HepG2 (cell line): ENCODE measurements around the gene RER1. TPM values are rescaled to one million over a fixed set of nuclear protein-coding genes. Genes with fewer than 3 reads are reported as not detected.
A peak's percentile ranks its signal among the peaks of the same experiment; 100 is the strongest.

Experiments used
- ATAC-seq: fragments of 200-7000 bp; cut with Tn5 transposase; 3 replicates; pipeline ENCODE4 v1.9.1; 2020; ENCODE audit warnings: mild to moderate bottlenecking, moderate library complexity
- BruUV-seq: library from RNA; stranded (reverse); fragments of 400-500 nt; replicated peaks from 2 replicates; lab custom pipeline; 2021; lab: Mats Ljungman, UMichigan
- CTCF ChIA-PET: fragments of 300-600 bp; formaldehyde crosslinking; extraction: SDS; loops from one replicate; lab custom pipeline; 2021; ENCODE audit warnings: low total read pairs, inconsistent platforms, low intra/inter-chr PET ratio; lab: Yijun Ruan, JAX
- POLR2A ChIA-PET: fragments of 350-600 bp; sonication (Branson Sonifier 250); formaldehyde crosslinking; loops from one replicate; lab custom pipeline; 2020; ENCODE audit warnings: antibody characterized with exemption, inconsistent platforms; lab: Yijun Ruan, JAX
- DNase-seq: peaks from one replicate; pipeline ENCODE4 v3.0.0-alpha.2; 2015; ENCODE audit warnings: low spot score
- FAIRE-seq: peaks from 3 replicates; lab custom pipeline; 2011; peaks lifted over from hg19 to GRCh38; lab: Jason Lieb, UNC
- H2AFZ ChIP-seq: one replicate; pipeline ENCODE4 v1.6.1; 2011; ENCODE audit warnings: low read length, inconsistent platforms
- H3K27ac ChIP-seq: fragments of 300-600 bp; 3 replicates; pipeline ENCODE4 v1.8.0; 2011; ENCODE audit warnings: mixed run types, mild to moderate bottlenecking, mixed read lengths, low read length, inconsistent platforms; ENCODE audit not compliant: insufficient read depth; ENCODE audit errors: extremely low read length
- H3K27me3 ChIP-seq, 2 experiments: fragments of 200-600 bp in 1 of 2; 2 replicates in 1 of 2; 3 replicates in 1 of 2; pipeline versions ENCODE4 v1.6.0 to v1.8.0; 2011; ENCODE audit warnings: low read length in 2 of 2, mild to moderate bottlenecking in 2 of 2, moderate library complexity in 2 of 2, inconsistent platforms in 1 of 2; ENCODE audit not compliant: insufficient read depth in 2 of 2, control insufficient read depth in 1 of 2
- H3K36me3 ChIP-seq, 2 experiments: fragments of 200-600 bp in 1 of 2; replicated peaks in 1 of 2; 2 replicates in 1 of 2; 3 replicates in 1 of 2; pipeline versions ENCODE4 v1.5.1 to v1.8.0; 2011; ENCODE audit warnings: low read length in 2 of 2, inconsistent platforms in 1 of 2; ENCODE audit not compliant: insufficient read depth in 2 of 2, control insufficient read depth in 1 of 2
- H3K4me1 ChIP-seq: 2 replicates; pipeline ENCODE4 v1.5.1; 2012; ENCODE audit warnings: low read length, inconsistent platforms; ENCODE audit not compliant: insufficient read depth
- H3K4me2 ChIP-seq: 2 replicates; pipeline ENCODE4 v1.6.0; 2011; ENCODE audit warnings: low read depth, low read length, inconsistent platforms
- H3K4me3 ChIP-seq, 3 experiments: fragments of 200-600 bp in 1 of 3; sonication (generic), shearing (Covaris generic) in 1 of 3; replicated peaks in 1 of 3; 2 replicates each; pipeline ENCODE4 v1.5.1; 2011 to 2016; ENCODE audit warnings: low read length in 3 of 3, inconsistent platforms in 2 of 3, low read depth in 2 of 3, mild to moderate bottlenecking in 2 of 3, control low read depth in 1 of 3, mixed read lengths in 1 of 3; ENCODE audit not compliant: insufficient read depth in 1 of 3
- H3K79me2 ChIP-seq: one replicate; pipeline ENCODE4 v1.6.1; 2011; ENCODE audit warnings: low read length, inconsistent platforms; ENCODE audit not compliant: insufficient read depth
- H3K9ac ChIP-seq: 2 replicates; pipeline ENCODE4 v1.6.0; 2011; ENCODE audit warnings: mild to moderate bottlenecking, low read depth, low read length, inconsistent platforms; ENCODE audit not compliant: insufficient read depth
- H3K9me3 ChIP-seq: 2 replicates; pipeline ENCODE4 v1.5.1; 2012; ENCODE audit warnings: mild to moderate bottlenecking, low read length
- H4K20me1 ChIP-seq: 2 replicates; pipeline ENCODE4 v1.6.0; 2011; ENCODE audit warnings: inconsistent platforms, mild to moderate bottlenecking, low read length, moderate library complexity; ENCODE audit not compliant: insufficient read depth
- AGO2 ChIP-seq: fragments of 200-400 bp; formaldehyde crosslinking; optimal IDR thresholded peaks from 2 replicates; pipeline ENCODE3; 2017; ENCODE audit warnings: mild to moderate bottlenecking, low read depth, low read length, moderate library complexity
- ATF5 ChIP-seq: sonication (generic); formaldehyde crosslinking; IDR thresholded peaks from 2 replicates; pipeline ENCODE4 v1.4.0; 2020; ENCODE audit warnings: mild to moderate bottlenecking, low read depth, missing genetic modification reagents
- ERF ChIP-seq: IDR thresholded peaks from 2 replicates; pipeline ENCODE4 v1.6.1; 2018; ENCODE audit warnings: missing biosample characterization, missing genetic modification reagents
- FOXC1 ChIP-seq: sonication (generic); formaldehyde crosslinking; IDR thresholded peaks from 2 replicates; pipeline ENCODE4 v1.8.0; 2022; ENCODE audit warnings: mild to moderate bottlenecking, missing genetic modification reagents, borderline replicate concordance
- FOXO4 ChIP-seq: sonication (generic); formaldehyde crosslinking; conservative IDR thresholded peaks from 2 replicates; pipeline ENCODE4 v1.8.1; 2023; ENCODE audit warnings: missing genetic modification reagents
- KDM5A ChIP-seq: fragments of 200-600 bp; sonication (generic); IDR thresholded peaks from 2 replicates; pipeline ENCODE4 v1.7.0; 2018; ENCODE audit warnings: antibody characterized with exemption, mild to moderate bottlenecking, low read length, borderline replicate concordance
- KLF11 ChIP-seq: IDR thresholded peaks from 2 replicates; pipeline ENCODE4 v1.6.1; 2016; ENCODE audit warnings: missing compliant biosample characterization
- MEF2D ChIP-seq: sonication (generic); formaldehyde crosslinking; IDR thresholded peaks from 2 replicates; pipeline ENCODE4 v1.5.1; 2020; ENCODE audit warnings: mild to moderate bottlenecking, missing genetic modification reagents
- PRDM10 ChIP-seq: sonication (generic); formaldehyde crosslinking; IDR thresholded peaks from 2 replicates; pipeline ENCODE4 v1.4.0; 2020; ENCODE audit warnings: low read depth, missing genetic modification reagents
- RBFOX2 ChIP-seq: fragments of 200-400 bp; formaldehyde crosslinking; IDR thresholded peaks from 2 replicates; pipeline ENCODE4 v1.6.1; 2017; ENCODE audit warnings: low read depth, mild to moderate bottlenecking, low read length
- SKI ChIP-seq: fragments of 450-650 bp; IDR thresholded peaks from one replicate; pipeline ENCODE4 v1.6.1; 2018; ENCODE audit warnings: mild to moderate bottlenecking; ENCODE audit not compliant: partially characterized antibody
- THAP7 ChIP-seq: sonication (generic); formaldehyde crosslinking; IDR thresholded peaks from 2 replicates; pipeline ENCODE4 v1.8.1; 2023; ENCODE audit warnings: mild to moderate bottlenecking, missing genetic modification reagents
- THYN1 ChIP-seq: sonication (generic); formaldehyde crosslinking; IDR thresholded peaks from 2 replicates; pipeline ENCODE4 v1.8.1; 2023; ENCODE audit warnings: low read depth, mild to moderate bottlenecking, moderate library complexity, missing genetic modification reagents, borderline replicate concordance
- ZBTB1 ChIP-seq: sonication (generic); formaldehyde crosslinking; IDR thresholded peaks from 2 replicates; pipeline ENCODE4 v1.4.0; 2020; ENCODE audit warnings: missing genetic modification reagents, borderline replicate concordance
- ZNF160 ChIP-seq: sonication (generic); formaldehyde crosslinking; IDR thresholded peaks from 2 replicates; pipeline ENCODE4 v1.8.0; 2022; ENCODE audit warnings: mild to moderate bottlenecking, inconsistent platforms, missing genetic modification reagents
- ZNF430 ChIP-seq: sonication (generic); formaldehyde crosslinking; IDR thresholded peaks from 2 replicates; pipeline ENCODE4 v1.9.0; 2021; ENCODE audit warnings: mild to moderate bottlenecking, missing genetic modification reagents
- WGBS: methylation state at CpG from one replicate; pipeline ENCODE4 v1.1.6; 2017; ENCODE audit warnings: low lambda C conversion rate; 5-methylcytosine and 5-hydroxymethylcytosine counted together
- in situ Hi-C: cut with HindIII; loops from 2 replicates; pipeline ENCODE4 v1.10.0; 2017; ENCODE audit warnings: low pct_unique_long_range_greater_than_20kb; ENCODE audit not compliant: extremely low pct_ligation_motif_present
- intact Hi-C: fragments of 100-400 bp; cut with micrococcal nuclease; formaldehyde crosslinking; loops from one replicate; pipeline ENCODE4 v1.10.0; 2022; ENCODE audit not compliant: unreplicated experiment
- polyA plus RNA-seq, 8 experiments: library from polyadenylated mRNA; depleted of rRNA in 3 of 8; stranded (reverse) in 7 of 8; unstranded in 1 of 8; fragments of >200 nt; fragmentation: Illumina TruSeq in 4 of 8; extraction: Trizol in 4 of 8; gene quantifications; 2 replicates each; pipeline versions ENCODE4 v1.2.1 to v1.2.3, GENCODE V29; 2011 to 2016; ENCODE audit warnings: low read depth in 4 of 8, missing spikeins in 1 of 8, mixed read lengths in 1 of 8; ENCODE audit not compliant: insufficient read depth in 1 of 8
- total RNA-seq, 5 experiments: library from RNA; depleted of rRNA; stranded (reverse); fragments of >200 nt; fragmentation: Illumina TruSeq; extraction: Trizol; gene quantifications; 2 replicates each; pipeline ENCODE4 v1.2.3, GENCODE V29; 2016; ENCODE audit warnings: low read depth in 1 of 5

The RER1 gene
- total and polyA plus RNA-seq, 2 of the 13 experiments (the other 11 are each of a cell fraction or from before 2014, with no cell fraction given), result 128 to 164 TPM

- TF ChIP-seq PRDM10 (CRISPR knock-in tag) (no peak), ZNF160 (no peak), MEF2D (CRISPR knock-in tag) (no peak), THAP7 (CRISPR knock-in tag) (no peak), ZNF430 (CRISPR knock-in tag) (no peak), ERF (CRISPR knock-in tag) (no peak)
Observed at GRCh38 chr1:2407991-2408275, 16.3 kb downstream of the RER1 start (continued).

- intact Hi-C loops (no loop called here), in situ Hi-C loops (no loop called here)
- no peak for FAIRE-seq
- ATAC-seq, result no peak
- H3K36me3 ChIP-seq, result peaks cover 31 to 60% of the 10 kb centered on the region in 2 experiments
- no peak for DNase-seq
- H3K9ac ChIP-seq, result no peak overlapping the region
- no peaks in the 10 kb centered on the region for H3K9me3 ChIP-seq
- CTCF ChIA-PET, result no interaction called here
- WGBS, result 100% methylated on average over 9 of the region's 24 CpGs
- no peak overlapping the region for H3K4me3 ChIP-seq
- H3K4me2 ChIP-seq, result no peak overlapping the region
- POLR2A ChIA-PET, result interaction anchor here (1.1 kb wide), 1 partner anchor 17 kb away, joined by 5 read pairs; the partner anchor contains the start of genes MORN1 and RER1
- H3K79me2 ChIP-seq, result peaks cover 16% of the 10 kb centered on the region
- no TSS peak for BruUV-seq
- H3K4me1 ChIP-seq, result peaks cover 19% of the 10 kb centered on the region
- H3K27ac ChIP-seq, result no peak overlapping the region
- no peak overlapping the region for H2AFZ ChIP-seq
- H3K27me3 ChIP-seq, result no peaks in the 10 kb centered on the region
- H4K20me1 ChIP-seq, result no peaks in the 10 kb centered on the region
- no peak for TF ChIP-seq KLF11
- no peak for TF ChIP-seq THYN1 (CRISPR knock-in tag)
- peak; percentile 68 for TF ChIP-seq AGO2
- TF ChIP-seq FOXO4, result no peak
- TF ChIP-seq ATF5 (CRISPR knock-in tag), result no peak
- no peak for TF ChIP-seq FOXC1 (CRISPR knock-in tag)
- TF ChIP-seq ZBTB1, result no peak
- TF ChIP-seq RBFOX2, result peak; percentile 68
- TF ChIP-seq KDM5A, result no peak
- TF ChIP-seq SKI, result no peak
Observed at GRCh38 chr1:2408456-2408855, 16.8 kb downstream of the RER1 start.
